Keratinocyte (primary cell): ENCODE measurements around the gene IL11RA.

Experiments
- EZH2 ChIP-seq: IDR thresholded peaks from one replicate; pipeline ENCODE4 v1.6.1; 2012; ENCODE audit warnings: inconsistent platforms, mild to moderate bottlenecking, low read length, moderate library complexity
- TF ChIP-seq, protein P1 (sequence below), 3 experiments: IDR thresholded peaks in 1 of 3; conservative IDR thresholded peaks in 1 of 3; optimal IDR thresholded peaks in 1 of 3; 2 replicates in 2 of 3; 3 replicates in 1 of 3; pipeline versions ENCODE3 to v1.5.1; 2011; ENCODE audit warnings: low read length in 3 of 3, mild to moderate bottlenecking in 3 of 3, moderate library complexity in 2 of 3, control low read depth in 1 of 3, inconsistent platforms in 1 of 3; ENCODE audit not compliant: insufficient read depth in 2 of 3; ENCODE audit errors: extremely low read depth in 1 of 3

DNA sequence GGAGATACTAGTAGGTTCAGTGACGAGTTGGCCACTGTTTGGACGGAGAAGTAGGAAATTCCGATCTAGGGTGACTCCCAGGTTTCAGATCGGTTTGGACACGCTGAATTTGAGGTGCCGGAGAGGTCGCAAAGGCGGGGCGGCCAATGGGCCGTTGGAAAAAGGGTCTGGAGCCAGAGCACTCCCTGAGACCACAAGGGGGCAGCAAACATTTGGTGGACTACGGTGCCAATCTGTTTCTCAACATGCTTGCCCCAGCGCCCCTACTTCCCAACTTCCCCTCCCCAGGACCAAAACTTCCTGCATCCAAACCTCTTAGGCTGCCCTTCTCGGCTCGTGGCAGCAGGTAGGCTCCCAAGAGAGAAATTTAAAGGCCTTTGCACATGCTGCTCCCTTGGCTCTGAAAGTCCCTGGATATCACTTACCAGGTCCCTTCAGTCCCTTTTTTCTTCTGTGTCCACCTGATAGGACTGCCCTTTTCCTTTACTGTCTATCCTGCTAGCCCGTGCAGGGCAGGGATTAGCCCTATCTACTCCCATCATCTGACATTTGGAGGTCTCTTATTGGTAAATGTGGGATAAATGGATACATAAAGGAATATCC, 39.1 kb upstream of the IL11RA start:
- TF ChIP-seq, protein P1, sequence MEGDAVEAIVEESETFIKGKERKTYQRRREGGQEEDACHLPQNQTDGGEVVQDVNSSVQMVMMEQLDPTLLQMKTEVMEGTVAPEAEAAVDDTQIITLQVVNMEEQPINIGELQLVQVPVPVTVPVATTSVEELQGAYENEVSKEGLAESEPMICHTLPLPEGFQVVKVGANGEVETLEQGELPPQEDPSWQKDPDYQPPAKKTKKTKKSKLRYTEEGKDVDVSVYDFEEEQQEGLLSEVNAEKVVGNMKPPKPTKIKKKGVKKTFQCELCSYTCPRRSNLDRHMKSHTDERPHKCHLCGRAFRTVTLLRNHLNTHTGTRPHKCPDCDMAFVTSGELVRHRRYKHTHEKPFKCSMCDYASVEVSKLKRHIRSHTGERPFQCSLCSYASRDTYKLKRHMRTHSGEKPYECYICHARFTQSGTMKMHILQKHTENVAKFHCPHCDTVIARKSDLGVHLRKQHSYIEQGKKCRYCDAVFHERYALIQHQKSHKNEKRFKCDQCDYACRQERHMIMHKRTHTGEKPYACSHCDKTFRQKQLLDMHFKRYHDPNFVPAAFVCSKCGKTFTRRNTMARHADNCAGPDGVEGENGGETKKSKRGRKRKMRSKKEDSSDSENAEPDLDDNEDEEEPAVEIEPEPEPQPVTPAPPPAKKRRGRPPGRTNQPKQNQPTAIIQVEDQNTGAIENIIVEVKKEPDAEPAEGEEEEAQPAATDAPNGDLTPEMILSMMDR (optimal IDR thresholded peaks at IDR 0.05 in 1 of 3, IDR thresholded peaks at IDR 0.05 in 1 of 3, conservative IDR thresholded peaks at IDR 0.05 in 1 of 3; ENCODE audit: extremely low read depth in 1 of 3, insufficient read depth in 2 of 3, low read length in 3 of 3) = peak; percentile 85 to 91 (median 86)
- no peak for TF ChIP-seq EZH2
